HG03097 (cell line): ENCODE results near the gene C1orf94.

ENCODE experiments used
- ATAC-seq: cut with Tn5 transposase; IDR thresholded peaks from one replicate; pipeline ENCODE4 v1.9.1; 2021; ENCODE audit not compliant: unreplicated experiment, low FRiP score

Gene C1orf94, protein sequence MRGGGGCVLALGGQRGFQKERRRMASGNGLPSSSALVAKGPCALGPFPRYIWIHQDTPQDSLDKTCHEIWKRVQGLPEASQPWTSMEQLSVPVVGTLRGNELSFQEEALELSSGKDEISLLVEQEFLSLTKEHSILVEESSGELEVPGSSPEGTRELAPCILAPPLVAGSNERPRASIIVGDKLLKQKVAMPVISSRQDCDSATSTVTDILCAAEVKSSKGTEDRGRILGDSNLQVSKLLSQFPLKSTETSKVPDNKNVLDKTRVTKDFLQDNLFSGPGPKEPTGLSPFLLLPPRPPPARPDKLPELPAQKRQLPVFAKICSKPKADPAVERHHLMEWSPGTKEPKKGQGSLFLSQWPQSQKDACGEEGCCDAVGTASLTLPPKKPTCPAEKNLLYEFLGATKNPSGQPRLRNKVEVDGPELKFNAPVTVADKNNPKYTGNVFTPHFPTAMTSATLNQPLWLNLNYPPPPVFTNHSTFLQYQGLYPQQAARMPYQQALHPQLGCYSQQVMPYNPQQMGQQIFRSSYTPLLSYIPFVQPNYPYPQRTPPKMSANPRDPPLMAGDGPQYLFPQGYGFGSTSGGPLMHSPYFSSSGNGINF

DNA sequence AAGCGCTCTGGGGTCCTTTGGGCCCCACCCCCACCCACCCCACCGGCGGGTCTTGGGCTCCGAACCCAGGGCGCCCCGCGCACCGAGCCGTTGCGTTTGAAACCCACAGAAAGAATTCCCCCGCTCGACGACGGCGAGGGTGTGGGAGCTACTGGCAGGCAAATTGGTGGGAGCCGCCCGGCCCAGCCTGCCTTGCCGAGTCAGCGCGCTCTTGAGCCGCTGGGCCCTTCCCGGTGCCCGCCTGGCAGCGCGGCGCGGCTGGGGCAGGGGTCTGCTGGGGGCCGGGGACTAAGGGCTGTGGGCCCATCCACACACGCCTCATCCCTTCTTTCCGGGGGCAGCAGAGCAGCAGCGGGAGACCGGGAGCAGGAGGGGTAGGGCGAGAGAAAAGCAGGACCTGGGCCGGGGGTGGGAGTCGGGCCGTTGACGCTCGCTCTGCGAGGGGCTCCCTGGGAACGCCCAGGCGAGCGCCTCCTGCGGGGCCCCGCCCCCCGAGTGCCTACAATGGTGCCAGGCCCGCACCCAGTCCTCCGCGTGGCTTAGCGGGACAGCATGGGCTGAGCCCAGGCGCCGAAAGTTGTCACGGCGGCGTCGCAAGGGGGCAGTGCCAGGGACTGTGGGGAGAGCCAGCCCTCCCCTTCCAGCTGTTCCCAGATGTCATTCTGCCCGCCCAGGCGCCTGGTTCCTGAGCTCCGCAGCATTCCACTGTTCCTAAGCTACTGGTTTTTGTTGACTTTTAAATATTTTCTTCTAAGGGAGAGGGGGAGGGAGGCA, at the start of gene C1orf94:
C1orf94 (plus strand) TSS at position 78 of the 774 bp plus-strand sequence. CDS start 883 bp downstream, outside the sequence.
- no peak for ATAC-seq

GRCh38 chr1:34127006-34128000, 49.4 kb upstream of the C1orf94 start:
- ATAC-seq = no peak

DNA sequence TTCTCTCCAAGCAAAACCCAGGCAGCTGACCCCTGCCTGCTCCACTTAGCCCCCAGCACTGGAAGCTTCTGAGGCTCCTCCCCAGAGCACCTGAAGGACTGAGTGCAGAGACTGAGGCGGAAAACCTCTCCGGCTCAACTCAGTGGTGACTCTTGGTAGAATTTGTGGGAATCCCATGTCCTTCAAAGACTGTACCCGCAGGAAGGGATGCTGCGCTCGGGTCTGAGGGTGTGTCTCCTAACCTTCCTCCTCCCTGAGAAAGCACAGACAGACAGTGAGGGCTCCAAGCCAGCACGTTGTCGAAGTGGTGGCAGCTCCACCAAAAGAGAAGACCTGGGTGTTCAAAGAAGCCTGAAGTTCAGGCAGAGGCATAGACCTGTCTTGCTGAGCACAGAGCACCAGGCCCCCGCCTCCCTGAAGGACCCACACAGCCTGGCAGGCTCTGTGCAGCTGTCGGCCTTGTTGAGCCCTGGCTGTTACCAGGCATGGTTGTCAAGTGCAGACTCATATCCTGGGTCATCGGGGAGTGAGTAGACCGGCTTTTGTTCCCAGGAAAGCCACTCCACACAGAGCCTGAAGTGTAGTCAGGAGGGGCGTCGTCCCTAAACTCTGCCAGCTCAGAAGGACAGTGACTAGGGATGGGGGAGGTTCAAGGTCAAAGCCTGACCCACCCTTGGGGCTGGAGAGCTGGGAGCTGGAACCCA, 48.4 kb upstream of the C1orf94 start:
- ATAC-seq = no peak

- no peak for ATAC-seq
Measured at GRCh38 chr1:34129630-34130029, 47.1 kb upstream of the C1orf94 start.

DNA sequence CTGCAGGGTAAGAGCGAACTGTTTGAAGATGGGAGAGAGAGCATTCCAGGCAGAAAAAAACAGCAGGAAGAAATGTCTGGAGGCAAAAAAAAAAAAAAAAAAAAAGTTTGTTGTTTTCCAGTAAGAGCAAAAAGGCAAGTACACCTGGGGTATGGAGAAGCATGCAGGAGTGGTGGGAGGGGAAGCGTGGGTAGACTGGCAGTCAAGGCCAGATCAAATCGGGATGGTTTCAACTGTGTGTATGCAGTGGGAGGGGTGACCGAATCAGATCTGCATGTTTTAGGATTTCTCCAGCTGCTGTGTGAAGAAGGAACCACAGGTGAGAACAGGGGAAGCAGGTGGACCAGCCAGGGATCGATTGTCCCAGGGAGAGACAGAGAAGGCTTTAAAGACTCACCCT, 46.4 kb upstream of the C1orf94 start:
- ATAC-seq = no peak

GRCh38 chr1:34131396-34132160, 45.1 kb upstream of the C1orf94 start:
- no peak for ATAC-seq

DNA sequence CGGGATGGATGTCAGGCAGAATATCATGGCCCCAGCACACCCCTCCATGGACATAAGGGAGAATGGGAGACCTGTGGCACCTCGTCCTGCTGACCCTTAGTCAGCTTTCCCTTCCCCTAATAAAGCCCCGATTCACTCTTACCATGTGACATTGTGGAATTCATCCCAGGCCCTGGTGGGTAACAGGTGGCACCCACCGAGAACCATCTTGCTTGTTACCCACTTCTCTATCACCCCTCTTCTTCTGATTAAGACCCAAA, 44.6 kb upstream of the C1orf94 start:
- no peak for ATAC-seq

DNA sequence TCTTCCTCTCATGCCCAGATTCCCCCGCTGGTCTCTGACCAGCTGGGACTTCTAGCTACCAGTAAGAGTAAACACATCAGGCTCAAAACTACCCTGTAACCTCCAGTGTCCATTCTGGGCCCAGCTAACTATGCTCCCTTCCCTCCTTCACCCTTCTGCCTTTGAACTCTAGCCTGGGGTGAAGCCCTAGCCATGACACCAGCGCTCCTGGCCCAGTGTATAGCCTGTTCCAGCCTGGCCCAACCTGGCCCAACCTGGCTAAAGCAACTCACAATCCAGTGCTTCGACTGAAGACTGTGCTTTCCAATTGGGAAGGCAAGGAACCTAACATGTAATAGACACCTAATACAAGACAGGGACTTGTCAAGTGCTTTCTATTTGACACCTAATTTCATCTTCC, 39.3 kb upstream of the C1orf94 start:
- no peak for ATAC-seq

DNA sequence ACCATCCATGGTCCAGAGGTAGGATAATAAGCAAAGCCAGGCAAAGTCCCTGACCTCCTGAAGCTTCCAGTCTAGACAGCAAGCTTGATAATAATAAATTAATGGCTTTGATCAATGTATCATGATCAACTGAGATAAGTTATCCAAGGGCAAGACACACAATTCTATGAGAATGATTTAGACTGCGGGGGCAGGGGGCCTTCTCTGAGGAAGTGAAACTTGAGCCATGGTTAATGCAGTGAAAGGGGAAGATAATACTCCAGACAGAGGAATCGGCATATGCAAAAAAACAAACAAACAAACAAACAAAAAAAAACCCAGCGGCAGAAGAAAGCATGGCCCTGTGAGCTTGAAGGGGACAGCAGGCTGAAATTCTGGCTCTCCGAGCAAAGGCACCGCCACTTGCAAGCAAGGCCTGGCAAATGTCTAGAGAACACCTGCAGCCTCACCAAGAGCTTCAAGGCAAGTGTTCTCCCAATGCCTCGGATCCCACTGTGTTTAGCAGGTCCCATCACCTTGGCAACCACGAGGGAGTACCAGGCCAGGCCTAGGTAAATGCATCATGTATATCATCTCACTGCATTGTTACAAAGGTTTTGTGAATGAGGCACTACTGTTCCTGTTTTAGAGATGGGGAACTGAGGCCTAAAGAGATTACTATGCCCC, 36.6 kb upstream of the C1orf94 start:
- no peak for ATAC-seq

DNA sequence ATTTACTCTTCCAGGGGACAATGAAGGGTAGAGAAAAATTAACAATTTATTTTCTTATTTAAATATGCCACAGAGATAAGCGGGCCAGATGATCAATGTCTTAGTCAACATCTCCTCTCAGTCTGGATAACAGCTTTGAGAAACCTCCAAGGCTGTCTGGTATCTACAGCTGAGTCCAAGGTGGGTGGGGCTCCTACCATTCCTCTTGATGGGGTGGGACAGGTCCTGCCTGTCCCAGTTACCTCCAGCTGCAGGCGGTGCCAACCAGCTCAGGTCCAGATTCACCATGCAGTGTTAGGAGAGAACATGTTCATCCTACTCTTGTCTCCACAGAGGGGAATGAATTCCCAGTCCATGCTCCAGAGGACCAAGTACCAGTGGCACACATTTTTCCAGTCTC, 32.7 kb upstream of the C1orf94 start:
- ATAC-seq = no peak

DNA sequence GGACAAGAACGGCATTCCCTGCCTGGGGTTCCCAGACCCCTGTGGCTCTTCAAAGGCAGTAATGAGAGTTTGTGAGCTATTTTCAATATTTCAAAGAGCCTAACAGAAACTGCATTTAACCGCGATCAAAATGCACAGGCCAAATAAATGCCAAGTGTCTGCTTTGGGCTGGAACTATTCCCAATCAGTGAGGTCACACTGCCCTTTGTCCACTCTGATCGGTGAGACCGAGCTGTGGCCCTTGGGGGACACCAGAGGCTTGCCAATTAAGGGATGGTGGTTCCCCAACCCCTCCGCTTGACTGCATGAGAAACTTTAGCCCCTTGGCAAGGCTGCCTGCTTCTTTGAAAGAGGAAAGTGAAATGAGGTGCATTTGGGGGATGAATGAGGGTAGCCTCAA, 31.9 kb upstream of the C1orf94 start:
- ATAC-seq = no peak

DNA sequence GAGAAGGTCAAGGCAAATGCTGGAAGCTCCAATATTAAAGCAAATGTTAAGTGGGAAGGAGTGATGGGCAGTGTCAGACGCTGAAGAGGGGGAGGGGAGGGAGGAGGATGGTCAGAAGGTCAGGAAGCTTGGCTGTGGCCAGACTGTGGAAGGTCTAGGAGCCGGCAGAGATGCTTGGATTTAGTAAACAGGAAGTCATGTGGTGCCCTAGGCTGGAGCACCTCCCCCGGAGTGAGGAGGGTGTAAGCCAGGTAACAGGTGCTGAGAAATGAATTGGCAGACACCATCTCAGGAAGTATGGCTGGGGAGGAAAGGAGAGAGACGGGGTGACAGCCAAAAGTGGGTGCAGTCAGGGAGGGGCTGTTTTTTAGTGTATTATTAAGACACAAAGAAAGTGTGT, 29.4 kb upstream of the C1orf94 start:
- ATAC-seq = no peak

- ATAC-seq = no peak
Measured at GRCh38 chr1:34149501-34149900, 27.2 kb upstream of the C1orf94 start.

DNA sequence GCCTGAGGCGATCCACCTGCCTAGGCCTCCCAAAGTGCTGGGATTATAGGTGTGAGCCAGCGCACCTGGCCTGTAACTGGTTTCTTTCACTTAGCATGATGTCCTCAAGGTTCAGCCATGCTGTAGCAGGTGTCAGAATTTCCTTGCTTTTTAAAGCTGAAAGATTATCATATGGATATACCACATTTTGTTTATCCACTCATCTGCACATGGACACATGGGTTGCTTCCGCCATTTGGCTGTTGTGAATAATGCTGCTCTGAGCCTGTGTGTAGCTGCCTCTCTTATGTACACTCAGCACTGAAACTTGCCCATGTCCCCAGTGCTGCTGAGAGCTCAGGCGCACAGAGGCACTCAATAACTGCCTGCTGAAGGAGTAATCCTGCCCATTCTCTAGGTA, 23.5 kb upstream of the C1orf94 start:
- no peak for ATAC-seq

DNA sequence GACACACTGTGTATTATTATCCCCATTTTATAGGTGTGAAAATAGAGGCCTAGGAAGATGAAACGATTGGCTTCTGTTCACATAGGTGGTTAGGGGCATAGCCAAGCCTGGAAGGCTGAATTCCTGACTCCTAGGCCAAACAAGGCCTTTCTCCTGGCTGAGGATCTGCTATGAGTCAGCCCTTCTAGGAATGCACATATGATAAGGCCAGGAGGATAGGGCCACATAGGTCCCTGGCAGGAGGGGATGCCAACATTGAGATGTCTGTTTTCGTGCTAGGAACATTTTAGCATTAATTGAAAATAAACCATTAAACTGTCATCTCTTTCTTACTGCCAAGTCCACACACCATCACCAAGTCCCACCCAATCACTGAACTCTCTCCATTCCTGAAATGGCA, 20.8 kb upstream of the C1orf94 start:
- no peak for ATAC-seq

GRCh38 chr1:34156739-34157138, 20.0 kb upstream of the C1orf94 start:
- ATAC-seq = no peak

GRCh38 chr1:34162852-34163766, 13.6 kb upstream of the C1orf94 start:
- no peak for ATAC-seq
